CD4-positive, alpha-beta T cell treated with Interleukin-4 for 4 hours (primary cell): ENCODE data around the gene CNTROB.
A peak's percentile ranks its signal among the peaks of the same experiment; 100 is the strongest.

Experiments used
- DNase-seq: peaks from one replicate; pipeline ENCODE4 v3.0.0-alpha.2; 2020

Gene CNTROB

DNA sequence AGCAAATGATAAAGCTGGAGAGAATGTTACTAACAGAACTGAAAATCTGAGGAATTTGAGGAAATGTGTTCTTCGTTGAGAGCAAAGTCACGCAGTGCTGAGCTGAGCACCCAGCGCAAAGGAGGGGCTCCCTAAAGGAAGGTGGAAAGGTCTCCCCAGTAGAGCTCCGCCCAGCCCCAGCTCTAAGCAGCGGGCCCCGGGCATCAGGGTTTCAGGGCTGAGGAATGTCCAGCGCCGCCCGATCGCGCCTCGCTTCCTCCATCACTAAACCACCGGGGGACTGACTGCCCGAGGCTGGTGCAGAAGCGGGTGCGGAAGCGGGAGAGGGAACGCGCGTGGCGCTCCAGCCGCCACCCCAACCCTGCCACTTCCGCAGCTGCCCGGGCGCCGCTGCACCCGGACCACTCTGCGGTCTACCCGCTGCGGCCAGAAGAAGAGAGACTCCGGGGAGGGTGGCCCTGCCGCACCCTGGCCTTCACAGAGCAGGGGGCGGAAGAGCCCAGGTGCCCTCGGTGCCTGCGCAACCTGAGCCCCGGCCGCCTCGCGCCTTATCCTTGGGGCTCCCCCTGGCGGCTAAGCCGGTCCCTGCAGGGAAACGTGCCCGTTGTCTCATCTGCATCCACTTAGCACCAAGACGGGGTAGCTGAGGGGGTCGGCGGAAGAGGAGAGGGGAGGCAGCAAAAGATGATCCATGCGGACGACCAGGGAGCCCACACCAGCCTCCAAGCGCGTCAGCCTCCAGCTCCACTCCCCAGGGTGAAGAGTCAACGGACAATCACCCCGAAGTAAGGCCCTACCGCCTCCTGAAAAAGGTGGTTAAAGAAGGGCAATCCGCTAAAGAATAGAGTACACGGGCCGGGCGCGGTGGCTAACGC is 58.0 kb downstream of the CNTROB start:
- DNase-seq: peak; percentile 86

GRCh38 chr17:7992516-7992915 is 60.5 kb downstream of the CNTROB start:
- DNase-seq: no peak

DNA sequence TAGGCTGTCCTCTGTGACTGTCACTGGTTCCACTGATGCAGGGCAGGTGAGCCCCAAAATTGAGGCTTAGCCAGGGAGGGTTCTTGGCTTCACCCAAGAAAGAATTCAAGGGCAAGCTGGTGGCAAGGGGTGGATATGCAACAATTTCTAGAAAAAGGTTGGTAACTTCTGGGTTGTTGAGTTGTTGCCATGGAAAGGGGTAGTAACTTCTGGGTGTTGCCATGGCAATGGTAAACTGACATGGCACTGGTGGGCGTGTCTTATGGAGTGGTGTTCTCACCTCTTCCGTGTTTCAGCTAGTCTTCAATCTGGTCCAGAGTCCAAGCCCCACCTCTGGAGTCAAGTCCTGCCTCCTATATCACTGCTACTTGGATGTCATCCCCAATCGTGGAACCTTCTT is 60.9 kb downstream of the CNTROB start:
- peak; percentile 36 for DNase-seq

DNA sequence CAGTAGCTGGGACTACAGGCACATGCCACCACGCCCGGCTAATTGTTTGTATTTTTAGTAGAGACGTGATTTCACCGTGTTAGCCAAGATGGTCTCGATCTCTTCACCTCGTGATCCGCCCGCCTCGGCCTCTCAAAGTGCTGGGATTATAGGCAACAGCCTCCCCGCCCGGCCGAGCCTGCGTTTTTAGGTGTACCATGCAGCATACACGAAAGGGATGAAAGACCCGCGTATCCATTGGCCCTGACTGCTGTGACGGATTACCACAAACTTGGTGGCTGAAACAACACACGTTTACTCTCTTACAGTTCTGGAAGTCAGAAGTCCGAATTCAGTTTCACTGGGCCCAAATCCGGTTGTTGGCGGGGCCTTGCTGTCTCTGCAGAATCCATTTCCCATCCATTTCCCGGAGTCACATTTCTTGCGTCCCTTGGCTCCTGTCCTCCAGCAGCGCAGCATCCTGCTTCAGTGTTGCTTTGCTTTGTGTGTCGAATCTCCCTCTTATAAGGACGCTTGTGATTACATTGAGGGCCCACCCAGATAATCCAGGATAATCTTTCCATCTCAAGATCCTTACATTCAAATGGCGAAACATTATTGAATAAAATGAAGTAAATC is 62.1 kb downstream of the CNTROB start:
- no peak for DNase-seq

GRCh38 chr17:7995724-7996123 is 63.7 kb downstream of the CNTROB start:
- DNase-seq: no peak

DNA sequence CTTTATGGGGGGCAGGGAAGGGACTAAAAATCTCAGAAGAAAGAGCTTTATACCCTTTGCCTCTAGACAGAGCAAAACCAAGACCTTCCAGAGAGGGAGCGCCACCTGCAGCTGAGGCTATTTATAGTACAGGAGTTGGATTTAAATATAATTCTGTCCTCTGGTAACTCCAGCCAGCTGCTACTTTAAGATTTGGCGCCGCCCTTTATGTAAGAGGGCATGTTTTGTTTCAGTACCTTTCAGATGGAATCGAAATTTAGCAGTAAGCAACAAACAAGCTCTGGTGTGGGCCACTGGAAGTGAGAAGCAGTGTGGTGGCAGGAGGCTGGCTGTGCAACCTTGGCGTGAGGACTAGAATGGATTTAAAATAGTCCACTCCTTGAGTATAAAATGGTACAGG is 65.2 kb downstream of the CNTROB start:
- peak; percentile 26 for DNase-seq
